ENCODE measurements around the gene SYT5.
"Not testable (repeated sequence)": the region's sequence is repeated elsewhere in the genome, so short reads cannot be mapped to it uniquely, and the experiment has no call there.

The SYT5 gene

GRCh38 chr19:55179606-55180484 lies at the start of gene SYT5:
Gene SYT5, minus strand, starts transcription at chr19:55180289. Its CDS starts 1,248 bp downstream, at chr19:55179041.
- DNase-seq: peak in 1 of 2 experiments; percentile 5

DNA sequence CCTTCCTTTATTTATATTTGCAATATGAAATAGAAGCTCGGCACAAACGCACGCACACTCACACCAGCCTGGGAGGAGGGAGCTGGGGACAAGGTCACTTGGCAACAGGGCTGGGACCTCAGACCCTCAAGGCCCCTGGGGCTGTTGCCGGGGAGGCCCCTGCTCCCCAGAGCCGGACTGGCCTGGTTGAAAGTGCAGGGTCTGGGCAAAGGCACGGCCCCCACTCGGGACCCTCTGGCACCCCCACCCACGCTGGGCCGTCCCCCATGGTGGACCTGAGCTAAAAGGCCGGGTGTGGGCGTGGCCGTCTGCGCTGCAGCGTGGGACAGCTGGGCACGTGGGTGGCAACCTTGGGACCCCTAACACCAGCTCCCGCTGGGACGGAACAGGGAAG lies 49.7 kb upstream of the SYT5 start:
- DNase-seq: no peak

DNA sequence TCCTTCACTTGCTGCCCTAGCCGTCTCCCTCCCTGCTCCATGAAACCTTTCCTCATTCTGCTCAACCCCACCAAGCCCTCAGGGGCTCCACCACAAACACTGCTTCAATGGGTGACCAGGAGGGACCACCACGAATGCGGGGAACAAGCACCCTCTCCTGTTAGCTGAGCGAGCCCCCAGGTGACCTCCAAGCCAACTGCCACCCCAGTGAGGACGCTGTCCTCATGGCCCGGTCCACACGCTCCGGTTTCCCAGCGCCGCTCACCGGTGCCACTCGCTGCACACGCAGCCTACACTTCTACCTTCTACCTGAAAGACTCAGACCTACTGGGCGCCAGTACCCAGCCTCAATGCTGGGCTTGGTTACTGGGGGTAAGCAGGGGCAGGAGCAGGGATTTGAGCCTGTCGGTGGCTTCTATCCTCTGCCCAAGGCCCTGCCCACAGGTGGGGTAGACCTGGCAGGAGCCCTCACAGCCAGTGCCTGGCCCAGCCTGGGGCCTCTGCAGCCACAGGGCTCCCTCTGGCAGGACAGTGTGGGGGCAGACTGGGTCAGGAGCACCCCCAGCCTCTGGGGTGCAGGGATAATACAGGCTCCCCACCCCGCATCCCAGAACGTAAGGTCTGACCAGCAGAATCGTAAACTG lies 49.2 kb upstream of the SYT5 start:
- no peak for DNase-seq

- no peak for DNase-seq
Measured at GRCh38 chr19:55228403-55229031, 48.4 kb upstream of the SYT5 start, which contains the start of gene TMEM86B. Gene TMEM86B, minus strand, starts transcription at chr19:55228763. Its CDS starts 22 bp downstream, at chr19:55228741.

GRCh38 chr19:55228015-55228391 lies 47.9 kb upstream of the SYT5 start:
- DNase-seq: no peak

- no peak for DNase-seq
Measured at GRCh38 chr19:55227241-55228014, 47.3 kb upstream of the SYT5 start.

DNA sequence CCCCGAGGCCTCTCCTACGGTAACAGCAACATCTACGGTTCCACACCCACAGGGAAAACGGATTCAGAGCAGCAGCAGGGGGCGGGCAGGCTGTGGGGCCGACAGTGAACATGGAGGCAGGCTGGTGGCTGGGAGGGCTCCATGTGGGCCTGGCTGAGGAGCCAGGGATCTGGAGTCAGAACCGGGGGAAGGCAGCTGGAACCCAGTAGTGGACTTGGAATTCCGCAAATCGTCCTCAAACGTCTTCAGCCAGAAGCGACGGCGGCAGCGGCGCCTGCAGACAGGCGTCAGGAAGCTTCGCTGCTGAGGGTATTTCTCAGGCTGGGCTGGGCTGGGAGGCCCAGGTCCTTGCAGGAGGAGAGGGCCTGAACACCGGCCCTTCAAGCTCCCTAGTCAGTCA lies 46.7 kb upstream of the SYT5 start:
- DNase-seq: no peak

- no peak for DNase-seq
Measured at GRCh38 chr19:55226273-55226672, 46.2 kb upstream of the SYT5 start.

GRCh38 chr19:55225415-55225958 lies 45.4 kb upstream of the SYT5 start:
- DNase-seq: no peak

GRCh38 chr19:55224679-55225414 lies 44.8 kb upstream of the SYT5 start:
- DNase-seq: not testable (repeated sequence)

GRCh38 chr19:55224038-55224665 lies 44.1 kb upstream of the SYT5 start:
- no peak for DNase-seq

GRCh38 chr19:55223291-55224037 lies 43.4 kb upstream of the SYT5 start:
- DNase-seq: no peak

DNA sequence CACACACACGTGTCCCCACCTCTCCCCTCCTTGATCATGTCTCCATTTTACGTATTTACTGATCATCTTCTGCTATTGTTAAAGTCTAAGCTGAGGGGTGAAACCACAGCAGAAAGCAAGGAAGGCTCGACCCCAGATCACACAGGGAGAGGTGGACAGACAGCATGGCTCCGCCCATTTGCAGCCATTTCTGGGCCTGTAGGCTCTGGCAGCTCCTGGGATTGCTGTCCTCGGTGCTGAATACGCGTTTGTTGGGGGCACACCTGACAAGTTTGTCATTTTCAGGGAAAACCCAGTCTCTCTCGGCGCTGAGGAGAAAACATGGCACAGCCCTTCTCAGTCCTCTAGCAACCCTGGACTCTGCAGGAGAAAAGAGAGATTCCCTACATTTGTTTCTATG lies 40.4 kb upstream of the SYT5 start:
- DNase-seq: no peak

- DNase-seq: peak; percentile 97 to 99
Measured at GRCh38 chr19:55216461-55217198, 36.5 kb upstream of the SYT5 start.

DNA sequence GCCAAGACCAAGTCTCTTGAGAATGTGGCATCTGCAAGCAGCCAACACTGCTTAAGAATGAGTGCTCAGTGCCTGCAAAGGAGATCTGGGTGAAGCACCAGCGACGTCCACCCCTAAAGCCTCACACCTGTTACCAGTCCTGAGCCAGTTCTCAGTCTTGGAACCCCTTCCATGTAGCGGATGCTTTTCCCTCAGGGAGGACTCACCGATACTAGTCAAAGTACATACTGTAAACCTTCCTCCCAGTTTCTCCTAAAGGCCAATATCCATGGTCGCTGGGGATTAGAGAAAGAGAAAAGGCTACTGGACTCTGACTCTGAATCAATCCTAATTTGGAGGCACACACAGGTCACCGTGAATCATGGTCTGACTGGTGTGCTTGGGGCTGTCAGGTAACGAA lies 33.5 kb upstream of the SYT5 start:
- no peak for DNase-seq

DNA sequence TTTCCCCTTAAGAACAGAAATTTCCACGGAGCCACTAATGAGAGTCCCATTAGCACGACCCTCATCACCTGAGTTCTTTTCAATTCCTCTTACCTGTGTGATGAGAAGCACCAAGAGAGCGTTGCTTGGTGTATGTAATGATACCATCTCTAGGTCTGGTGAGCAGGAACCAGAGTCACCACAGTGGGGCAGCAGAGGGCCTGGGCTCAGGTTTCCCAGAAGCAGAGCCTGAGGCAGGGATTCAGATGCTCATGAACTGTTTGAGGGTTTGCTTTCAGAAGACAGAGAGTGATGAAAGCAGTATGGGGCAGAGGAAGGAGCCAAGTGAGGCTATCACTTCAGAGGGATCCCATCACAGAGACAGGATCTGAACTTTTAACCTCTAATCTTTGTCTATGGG lies 32.4 kb upstream of the SYT5 start:
- DNase-seq: peak in 1 of 2 experiments; percentile 31

DNA sequence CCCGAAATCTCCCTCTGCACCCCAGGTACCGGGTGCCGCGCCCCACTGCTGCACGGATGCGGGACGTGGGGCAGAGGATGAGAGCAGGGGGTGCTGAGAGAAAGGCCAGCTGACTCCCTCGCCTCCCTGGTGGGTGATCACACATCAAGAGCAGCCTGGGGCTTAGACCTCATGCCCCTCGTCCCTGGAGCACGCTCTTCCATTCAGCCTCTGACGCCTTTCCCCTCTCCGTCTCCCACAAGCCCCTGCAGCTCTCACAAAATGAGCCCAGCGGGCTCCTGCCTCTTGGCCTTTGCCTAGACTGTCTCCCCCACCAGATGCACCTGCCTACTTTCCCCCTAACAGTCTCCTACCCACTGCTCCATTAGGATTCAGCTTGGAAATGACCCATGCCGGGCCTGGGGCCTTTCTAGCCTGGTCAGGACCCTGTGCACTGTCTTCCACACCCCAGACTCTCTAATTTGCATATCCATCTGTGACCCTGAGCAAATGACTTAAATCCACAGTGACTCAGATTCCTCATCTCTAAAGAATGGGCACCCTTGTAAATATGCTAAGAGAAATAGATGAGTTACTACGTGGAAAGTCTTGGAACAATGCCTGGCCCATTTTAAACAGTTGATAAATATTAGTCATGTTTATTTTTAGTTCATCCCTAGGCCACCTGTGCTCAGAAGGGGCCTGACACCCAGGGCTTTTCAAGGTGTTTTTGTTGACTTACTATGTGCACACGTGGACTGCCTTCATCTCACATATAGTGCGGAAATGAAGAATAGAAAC lies 29.8 kb upstream of the SYT5 start:
- DNase-seq: no peak

DNA sequence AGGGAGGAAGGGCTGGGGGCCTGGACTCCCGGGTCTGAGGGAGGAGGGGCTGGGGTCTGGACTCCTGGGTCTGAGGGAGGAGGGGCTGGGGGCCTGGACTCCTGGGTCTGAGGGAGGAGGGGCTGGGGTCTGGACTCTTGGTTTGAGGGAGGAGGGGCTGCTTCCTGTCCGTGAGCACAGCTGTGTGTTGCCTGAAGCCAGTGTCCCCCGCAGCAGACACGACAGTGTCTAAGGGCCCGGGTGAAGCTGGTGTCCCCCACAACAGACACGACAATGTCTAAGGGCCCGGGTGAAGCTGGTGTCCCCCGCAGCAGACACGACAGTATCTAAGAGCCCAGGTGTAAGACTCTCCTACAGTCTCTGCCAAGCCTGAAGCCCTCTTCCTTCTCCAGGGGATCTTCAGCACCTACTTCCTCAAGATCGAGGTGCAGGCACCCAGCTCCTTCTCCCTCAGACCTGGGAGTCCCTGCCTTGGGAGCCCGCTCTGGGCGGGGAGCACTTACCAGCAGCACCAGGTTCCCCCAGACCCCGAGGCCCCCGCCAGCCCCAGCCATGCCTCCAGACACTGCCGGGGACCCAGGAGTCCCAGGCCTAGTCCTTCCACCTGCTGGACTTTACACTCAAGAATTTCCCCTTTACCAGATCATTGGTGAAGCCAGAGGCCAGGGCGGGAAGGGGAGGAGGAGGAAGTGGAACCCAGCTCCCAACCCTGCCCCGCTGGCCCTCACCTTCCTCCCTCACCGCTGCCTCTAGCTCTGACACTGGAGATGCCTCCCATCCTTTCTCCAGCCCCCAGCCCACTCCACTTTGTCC lies 29.0 kb upstream of the SYT5 start, which contains the start of gene PTPRH:
PTPRH (minus strand) TSS at position 622 of the 813 bp plus-strand sequence; CDS start at position 554, 68 bp downstream.
- no peak for DNase-seq

Data from NCI-H446 (cell line).